Activated CD8-positive, alpha-beta T cell treated with anti-CD3 and anti-CD28 coated beads, Interleukin-2, amount 10 ng/mL, durations not matched to agents 7 days and 5 days (primary cell): ENCODE measurements around the gene RASD2. TPM values are rescaled to one million over a fixed set of nuclear protein-coding genes. Genes with fewer than 3 reads are reported as not detected.

ENCODE experiments used
- ATAC-seq: fragments of 150-1000 bp; cut with Tn5 transposase; one replicate; pipeline ENCODE4 v1.10.0; 2021; ENCODE audit warnings: moderate library complexity
- CTCF ChIA-PET: fragments of 350-600 bp; sonication (Branson Sonifier 250); formaldehyde crosslinking; loops from one replicate; lab custom pipeline; 2021; ENCODE audit warnings: antibody characterized with exemption; lab: Charles Lee
- POLR2A ChIA-PET: fragments of 350-600 bp; sonication (Branson Sonifier 250); formaldehyde crosslinking; loops from one replicate; lab custom pipeline; 2021; ENCODE audit warnings: antibody characterized with exemption; lab: Charles Lee
- DNase-seq: peaks from one replicate; pipeline ENCODE4 v3.0.0-alpha.2; 2020
- H3K27ac Mint-ChIP-seq: one replicate; pipeline ENCODE4 v1.8.0; 2021; ENCODE audit warnings: mild to moderate bottlenecking, mixed read lengths
- H3K27me3 Mint-ChIP-seq: one replicate; pipeline ENCODE4 v1.8.0; 2021; ENCODE audit warnings: low read depth, mixed read lengths
- H3K36me3 Mint-ChIP-seq: one replicate; pipeline ENCODE4 v1.8.0; 2021; ENCODE audit warnings: low read depth, mixed read lengths
- H3K4me1 Mint-ChIP-seq: one replicate; pipeline ENCODE4 v1.8.0; 2021; ENCODE audit warnings: low read depth, mixed read lengths
- H3K4me3 Mint-ChIP-seq: one replicate; pipeline ENCODE4 v1.8.0; 2021; ENCODE audit warnings: mild to moderate bottlenecking, mixed read lengths
- H3K9me3 Mint-ChIP-seq: one replicate; pipeline ENCODE4 v1.8.0; 2022; ENCODE audit warnings: mixed read lengths; ENCODE audit not compliant: insufficient read depth
- total RNA-seq, 2 experiments: library from RNA; stranded (reverse); gene quantifications; one replicate each; pipeline ENCODE4 v1.2.3, GENCODE V29; 2021

Gene RASD2
- total RNA-seq, 2 experiments from 2014 or later, result 0.08 TPM

- POLR2A ChIA-PET, result no interaction called here
- no peak overlapping the region for H3K4me3 Mint-ChIP-seq
Observed at GRCh38 chr22:35593071-35593890, 52.6 kb downstream of the RASD2 start.

DNA sequence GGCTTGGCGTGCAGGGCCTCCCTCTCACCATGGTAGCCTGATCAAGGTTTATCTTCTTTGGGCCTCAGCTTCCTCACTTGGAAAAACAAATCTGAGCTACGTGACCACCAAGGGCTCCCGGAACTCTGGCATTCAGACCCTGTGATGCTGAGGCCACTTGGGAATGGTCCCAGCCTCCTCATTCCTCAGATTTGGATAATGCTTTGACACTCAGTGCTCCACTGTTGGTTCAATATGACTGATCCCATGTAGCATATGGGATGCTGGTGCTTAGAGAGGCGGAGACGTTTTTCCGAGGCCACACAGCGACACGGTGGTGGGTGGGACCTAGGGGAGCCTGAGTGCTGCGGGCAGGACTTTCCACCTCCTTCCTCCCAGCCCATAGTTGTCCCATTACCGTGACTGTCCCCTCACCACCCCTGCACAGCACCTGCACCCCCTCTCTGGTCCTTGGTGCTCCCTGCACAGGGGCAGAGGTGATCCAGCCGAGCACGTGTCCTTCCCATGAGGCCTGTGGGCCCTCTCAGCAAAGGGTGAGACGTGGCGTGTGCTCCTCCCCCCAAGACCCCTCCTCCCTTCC, 53.4 kb downstream of the RASD2 start:
- Mint-ChIP-seq H3K36me3 (no peaks in the 10 kb centered on the region), H3K27ac (no peak overlapping the region), H3K4me1 (no peaks in the 10 kb centered on the region), H3K9me3 (no peaks in the 10 kb centered on the region), H3K4me3 (no peak overlapping the region), H3K27me3 (peaks cover 3% of the 10 kb centered on the region)
- ChIA-PET CTCF (no interaction called here), POLR2A (no interaction called here)
- DNase-seq (no peak), ATAC-seq (no peak)

More at GRCh38 chr22:35593071-35593890, 52.6 kb downstream of the RASD2 start:
- Mint-ChIP-seq H3K4me1 (no peaks in the 10 kb centered on the region), H3K36me3 (no peaks in the 10 kb centered on the region), H3K27ac (no peak overlapping the region), H3K9me3 (no peaks in the 10 kb centered on the region), H3K27me3 (peaks cover 3% of the 10 kb centered on the region)
- CTCF ChIA-PET, result interaction anchor here (2.3 kb wide), 1 partner anchor 10 kb away, joined by 6 read pairs; no protein-coding TSS in a partner anchor
- ATAC-seq (no peak), DNase-seq (no peak)

GRCh38 chr22:35594686-35595085, 54.1 kb downstream of the RASD2 start:
- H3K4me3 Mint-ChIP-seq, result no peak overlapping the region
- H3K4me1 Mint-ChIP-seq, result no peaks in the 10 kb centered on the region
- ATAC-seq (no peak), DNase-seq (no peak)
- H3K27ac Mint-ChIP-seq, result no peak overlapping the region
- CTCF ChIA-PET, result no interaction called here
- no peaks in the 10 kb centered on the region for H3K9me3 Mint-ChIP-seq
- POLR2A ChIA-PET, result no interaction called here
- peaks cover 3% of the 10 kb centered on the region for H3K27me3 Mint-ChIP-seq
- no peaks in the 10 kb centered on the region for H3K36me3 Mint-ChIP-seq

DNA sequence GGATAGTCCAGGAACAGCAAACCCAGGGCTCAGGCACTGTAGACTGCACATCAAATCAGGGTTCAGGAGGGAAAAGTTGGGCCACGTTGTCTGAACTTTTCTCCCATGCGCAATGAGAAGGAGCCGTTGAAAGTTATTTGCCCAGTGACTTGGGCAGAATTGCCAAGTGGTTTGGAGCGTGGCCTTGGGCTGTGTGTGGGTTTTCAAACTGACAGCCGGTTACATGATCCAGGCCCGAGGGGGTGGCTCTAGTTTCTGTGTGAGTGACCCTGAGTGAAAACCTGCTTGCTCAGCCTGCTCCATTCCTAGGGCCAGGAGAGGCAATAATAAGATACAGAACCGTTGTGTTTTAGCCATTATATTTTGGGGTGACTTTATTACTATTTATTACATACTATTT, 56.2 kb downstream of the RASD2 start:
- H3K4me3 Mint-ChIP-seq, result no peak overlapping the region
- H3K27me3 Mint-ChIP-seq, result no peaks in the 10 kb centered on the region
- no peaks in the 10 kb centered on the region for H3K9me3 Mint-ChIP-seq
- ChIA-PET CTCF (no interaction called here), POLR2A (no interaction called here)
- DNase-seq, result no peak
- no peaks in the 10 kb centered on the region for H3K36me3 Mint-ChIP-seq
- ATAC-seq, result no peak
- H3K4me1 Mint-ChIP-seq, result no peaks in the 10 kb centered on the region
- H3K27ac Mint-ChIP-seq, result no peak overlapping the region

DNA sequence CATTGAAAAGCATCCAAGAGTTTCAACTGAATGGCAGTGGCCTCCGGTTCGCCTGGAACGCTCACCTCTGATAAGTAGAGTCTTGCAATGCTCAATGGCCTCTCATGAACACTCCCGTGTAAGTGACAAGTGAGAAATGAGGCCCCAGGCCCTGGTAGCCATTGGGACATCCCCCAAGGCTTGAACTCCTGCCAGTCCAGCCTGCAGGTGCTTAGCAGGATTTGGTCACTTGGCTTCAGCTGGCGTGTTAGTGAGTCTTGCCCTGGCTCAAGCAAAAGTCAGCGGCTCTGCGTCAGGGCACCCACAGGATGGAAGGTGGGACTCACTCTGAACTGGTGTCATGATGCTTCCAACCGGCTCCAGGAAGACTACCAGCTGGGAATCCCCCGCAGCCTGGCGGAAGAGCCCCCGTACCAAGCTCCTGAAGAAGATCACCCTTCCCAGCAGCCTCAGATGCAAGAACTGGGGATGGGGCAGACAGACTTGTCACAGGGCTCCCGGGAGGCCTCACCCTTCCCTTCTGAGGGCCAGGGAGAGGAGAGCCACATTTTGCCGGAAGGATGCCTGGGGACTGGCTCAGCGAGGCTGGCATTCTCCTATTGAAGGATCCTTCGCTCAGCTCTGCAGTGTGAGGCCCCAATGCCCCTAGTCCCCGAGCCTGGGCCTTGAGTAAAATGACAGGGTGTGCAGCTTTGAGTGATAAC, 57.2 kb downstream of the RASD2 start:
- Mint-ChIP-seq H3K27me3 (no peaks in the 10 kb centered on the region), H3K36me3 (no peaks in the 10 kb centered on the region), H3K9me3 (no peaks in the 10 kb centered on the region), H3K4me1 (no peaks in the 10 kb centered on the region), H3K27ac (no peak overlapping the region), H3K4me3 (no peak overlapping the region)
- ChIA-PET CTCF (no interaction called here), POLR2A (no interaction called here)
- DNase-seq (no peak), ATAC-seq (no peak)

- H3K27me3 Mint-ChIP-seq, result no peaks in the 10 kb centered on the region
- ChIA-PET POLR2A (no interaction called here), CTCF (no interaction called here)
- H3K4me1 Mint-ChIP-seq, result no peaks in the 10 kb centered on the region
- H3K4me3 Mint-ChIP-seq, result no peak overlapping the region
- H3K36me3 Mint-ChIP-seq, result no peaks in the 10 kb centered on the region
- no peaks in the 10 kb centered on the region for H3K9me3 Mint-ChIP-seq
- no peak for DNase-seq
- no peak overlapping the region for H3K27ac Mint-ChIP-seq
- ATAC-seq, result no peak
Observed at GRCh38 chr22:35598396-35598710, 57.7 kb downstream of the RASD2 start.

DNA sequence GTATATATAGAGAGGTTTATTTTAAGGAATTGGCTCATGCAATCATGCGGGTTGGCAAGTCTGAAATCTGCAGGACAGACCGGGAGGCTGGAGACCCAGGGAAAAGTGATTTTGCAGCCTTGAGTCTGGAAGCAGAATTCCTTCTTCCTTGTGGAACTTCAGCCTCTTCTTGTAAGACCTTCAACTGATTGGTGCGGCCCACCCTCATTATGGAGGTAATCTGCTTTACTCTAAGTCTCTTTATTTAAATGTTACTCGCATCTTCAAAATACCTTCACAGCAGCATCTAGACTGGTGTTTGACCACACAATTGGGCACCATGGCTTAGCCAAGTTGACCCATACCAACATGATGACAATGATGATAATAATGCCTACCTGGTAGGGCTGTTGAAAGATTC, 58.7 kb downstream of the RASD2 start:
- no peak overlapping the region for H3K4me3 Mint-ChIP-seq
- ATAC-seq (no peak), DNase-seq (no peak)
- no peaks in the 10 kb centered on the region for H3K36me3 Mint-ChIP-seq
- ChIA-PET CTCF (no interaction called here), POLR2A (no interaction called here)
- H3K4me1 Mint-ChIP-seq, result peaks cover 3% of the 10 kb centered on the region
- H3K9me3 Mint-ChIP-seq, result no peaks in the 10 kb centered on the region
- no peak overlapping the region for H3K27ac Mint-ChIP-seq
- H3K27me3 Mint-ChIP-seq, result no peaks in the 10 kb centered on the region

- DNase-seq (no peak), ATAC-seq (no peak)
- no peaks in the 10 kb centered on the region for H3K36me3 Mint-ChIP-seq
- H3K27me3 Mint-ChIP-seq, result peaks cover 1% of the 10 kb centered on the region
- H3K4me3 Mint-ChIP-seq, result no peak overlapping the region
- CTCF ChIA-PET, result no interaction called here
- peaks cover 10% of the 10 kb centered on the region for H3K4me1 Mint-ChIP-seq
- H3K9me3 Mint-ChIP-seq, result no peaks in the 10 kb centered on the region
- H3K27ac Mint-ChIP-seq, result no peak overlapping the region
- POLR2A ChIA-PET, result no interaction called here
Observed at GRCh38 chr22:35600476-35600875, 59.8 kb downstream of the RASD2 start.

GRCh38 chr22:35601013-35601580, 60.5 kb downstream of the RASD2 start:
- ATAC-seq (no peak), DNase-seq (no peak)
- Mint-ChIP-seq H3K4me1 (peaks cover 10% of the 10 kb centered on the region), H3K27me3 (peaks cover 4% of the 10 kb centered on the region), H3K36me3 (no peaks in the 10 kb centered on the region), H3K9me3 (no peaks in the 10 kb centered on the region), H3K27ac (no peak overlapping the region), H3K4me3 (no peak overlapping the region)
- ChIA-PET POLR2A (no interaction called here), CTCF (no interaction called here)

- ATAC-seq (no peak), DNase-seq (no peak)
- peaks cover 10% of the 10 kb centered on the region for H3K4me1 Mint-ChIP-seq
- peaks cover 8% of the 10 kb centered on the region for H3K27me3 Mint-ChIP-seq
- H3K9me3 Mint-ChIP-seq, result no peaks in the 10 kb centered on the region
- ChIA-PET CTCF (no interaction called here), POLR2A (no interaction called here)
- H3K27ac Mint-ChIP-seq, result no peak overlapping the region
- no peaks in the 10 kb centered on the region for H3K36me3 Mint-ChIP-seq
- H3K4me3 Mint-ChIP-seq, result no peak overlapping the region
Observed at GRCh38 chr22:35601743-35602615, 61.3 kb downstream of the RASD2 start.
